NCI-H128 (cell line): Measurements from ENCODE around the gene MGAT5B.
"Not testable (repeated sequence)": the region's sequence is repeated elsewhere in the genome, so short reads cannot be mapped to it uniquely, and the experiment has no call there.

Experiments used
- DNase-seq: peaks from one replicate; lab custom pipeline; 2025; ENCODE audit not compliant: unreplicated experiment; lab: John Stamatoyannopoulos, UW

MGAT5B gene

GRCh38 chr17:76845541-76846017, 22.6 kb upstream of the MGAT5B start:
- DNase-seq = no peak

GRCh38 chr17:76847031-76847430, 21.2 kb upstream of the MGAT5B start:
- DNase-seq = no peak

- no peak for DNase-seq
These were observed 19.5 kb upstream of the MGAT5B start for GRCh38 chr17:76848670-76849069.

GRCh38 chr17:76849160-76849559, 19.0 kb upstream of the MGAT5B start:
- DNase-seq = not testable (repeated sequence)

- no peak for DNase-seq
These were observed 15.4 kb upstream of the MGAT5B start for GRCh38 chr17:76852843-76853242.

- no peak for DNase-seq
These were observed 13.1 kb upstream of the MGAT5B start for GRCh38 chr17:76855105-76855504.

- no peak for DNase-seq
These were observed 6.1 kb upstream of the MGAT5B start for GRCh38 chr17:76862079-76862478.

- DNase-seq = no peak
These were observed 5.7 kb upstream of the MGAT5B start for GRCh38 chr17:76862494-76862893.

GRCh38 chr17:76864024-76864423, 4.2 kb upstream of the MGAT5B start:
- no peak for DNase-seq

GRCh38 chr17:76865174-76865573, 3.0 kb upstream of the MGAT5B start:
- DNase-seq = no peak

- DNase-seq = no peak
These were observed 2.0 kb upstream of the MGAT5B start for GRCh38 chr17:76866203-76866602.

GRCh38 chr17:76866774-76867577, 1.2 kb upstream of the MGAT5B start:
- DNase-seq = no peak

GRCh38 chr17:76867578-76868175, 527 bp upstream of the MGAT5B start:
- no peak for DNase-seq

GRCh38 chr17:76868669-76869495, 678 bp downstream of the MGAT5B start:
- no peak for DNase-seq

GRCh38 chr17:76869496-76870376, 1.5 kb downstream of the MGAT5B start:
- DNase-seq = no peak

GRCh38 chr17:76870377-76870714, 2.1 kb downstream of the MGAT5B start:
- DNase-seq = no peak

GRCh38 chr17:76871668-76872067, 3.5 kb downstream of the MGAT5B start:
- DNase-seq = no peak

GRCh38 chr17:76872221-76872873, 4.1 kb downstream of the MGAT5B start:
- DNase-seq = no peak

- DNase-seq = no peak
These were observed 4.6 kb downstream of the MGAT5B start for GRCh38 chr17:76872874-76873221.

- no peak for DNase-seq
These were observed 5.7 kb downstream of the MGAT5B start for GRCh38 chr17:76873856-76874255.
